GM23338 (cell line): ENCODE data around the gene DLG2. TPM values are rescaled to one million over a fixed set of nuclear protein-coding genes. Genes with fewer than 3 reads are reported as not detected.

Experiments
- ATAC-seq: fragments of 200-7000 bp; cut with Tn5 transposase; 3 replicates; pipeline ENCODE4 v1.9.1; 2020
- DNase-seq: peaks from one replicate; pipeline ENCODE4 v3.0.0-alpha.2; 2015; ENCODE audit warnings: low spot score
- H2AFZ ChIP-seq: fragments of 200-600 bp; sonication (generic); 2 replicates; pipeline ENCODE4 v1.8.0; 2016; ENCODE audit warnings: antibody characterized with exemption, mild to moderate bottlenecking, moderate library complexity
- H3F3A ChIP-seq: fragments of 200-600 bp; sonication (generic); replicated peaks from 2 replicates; pipeline ENCODE4 v1.8.0; 2017; ENCODE audit warnings: antibody characterized with exemption, mixed run types, low read depth
- H3K27ac ChIP-seq: fragments of 200-600 bp; sonication (generic); 2 replicates; pipeline ENCODE4 v1.6.1; 2016; ENCODE audit warnings: low read depth
- H3K27me3 ChIP-seq: fragments of 200-600 bp; sonication (generic); 2 replicates; pipeline ENCODE4 v1.8.0; 2016; ENCODE audit warnings: mild to moderate bottlenecking, mixed run types, moderate library complexity; ENCODE audit not compliant: insufficient read depth
- H3K36me3 ChIP-seq: fragments of 200-600 bp; sonication (generic); 2 replicates; pipeline ENCODE4 v1.8.0; 2016; ENCODE audit warnings: mild to moderate bottlenecking; ENCODE audit not compliant: insufficient read depth
- H3K4me1 ChIP-seq: fragments of 200-600 bp; sonication (generic); 2 replicates; pipeline ENCODE4 v1.8.0; 2016; ENCODE audit warnings: mild to moderate bottlenecking, moderate library complexity; ENCODE audit not compliant: insufficient read depth
- H3K4me2 ChIP-seq: fragments of 200-600 bp; sonication (generic); 2 replicates; pipeline ENCODE4 v1.7.1; 2017; ENCODE audit warnings: mixed run types
- H3K4me3 ChIP-seq: fragments of 200-600 bp; sonication (generic); 2 replicates; pipeline ENCODE4 v1.6.1; 2016; ENCODE audit warnings: mixed run types
- H3K79me2 ChIP-seq: fragments of 200-600 bp; sonication (generic); replicated peaks from 2 replicates; pipeline ENCODE4 v1.8.0; 2017; ENCODE audit warnings: mild to moderate bottlenecking; ENCODE audit not compliant: insufficient read depth
- H3K9me2 ChIP-seq: fragments of 200-600 bp; sonication (generic); 2 replicates; pipeline ENCODE4 v1.8.0; 2017; ENCODE audit not compliant: insufficient read depth
- H4K20me1 ChIP-seq: fragments of 200-600 bp; sonication (generic); replicated peaks from 2 replicates; pipeline ENCODE4 v1.8.0; 2017; ENCODE audit warnings: mild to moderate bottlenecking; ENCODE audit not compliant: insufficient read depth
- H3K27ac Mint-ChIP-seq: 2 replicates; pipeline ENCODE4 v1.8.0; 2020; ENCODE audit warnings: inconsistent platforms, mild to moderate bottlenecking, moderate library complexity, mixed read lengths
- H3K27me3 Mint-ChIP-seq: 3 replicates; pipeline ENCODE4 v1.8.0; 2022; ENCODE audit warnings: low read depth, mild to moderate bottlenecking, moderate library complexity, mixed read lengths, inconsistent platforms; ENCODE audit not compliant: insufficient read depth, poor library complexity
- H3K36me3 Mint-ChIP-seq: 3 replicates; pipeline ENCODE4 v1.8.0; 2021; ENCODE audit warnings: low read depth, mild to moderate bottlenecking, inconsistent platforms, moderate library complexity, mixed read lengths
- H3K4me1 Mint-ChIP-seq: 3 replicates; pipeline ENCODE4 v1.8.0; 2020; ENCODE audit warnings: mild to moderate bottlenecking, inconsistent platforms, mixed read lengths
- H3K4me3 Mint-ChIP-seq: 3 replicates; pipeline ENCODE4 v1.8.0; 2021; ENCODE audit warnings: moderate library complexity, mild to moderate bottlenecking, inconsistent platforms, mixed read lengths
- H3K9me3 Mint-ChIP-seq: 3 replicates; pipeline ENCODE4 v1.8.0; 2020; ENCODE audit warnings: moderate library complexity, mild to moderate bottlenecking, inconsistent platforms, mixed read lengths
- EZH2phosphoT487 ChIP-seq: fragments of 200-600 bp; sonication (generic); IDR thresholded peaks from one replicate; pipeline ENCODE4 v1.8.1; 2018; ENCODE audit warnings: antibody characterized with exemption; ENCODE audit not compliant: unreplicated experiment
- STAT1 ChIP-seq: IDR thresholded peaks from one replicate; pipeline ENCODE4 v1.6.1; 2016; ENCODE audit warnings: antibody characterized with exemption; ENCODE audit not compliant: unreplicated experiment
- ZNF114 ChIP-seq: fragments of 250-450 bp; sonication (Bioruptor Pico); IDR thresholded peaks from 2 replicates; pipeline ENCODE4 v1.5.0; 2020; ENCODE audit warnings: mild to moderate bottlenecking, moderate library complexity
- ZNF331 ChIP-seq: fragments of 250-450 bp; sonication (Bioruptor Pico); IDR thresholded peaks from 2 replicates; pipeline ENCODE4 v1.5.0; 2020; ENCODE audit warnings: low read depth, mild to moderate bottlenecking, moderate library complexity
- polyA plus RNA-seq: library from polyadenylated mRNA; unstranded; fragments of >200 nt; fragmentation: Nextera tagmentation; extraction: Ambion mirVana; gene quantifications from 2 replicates; pipeline ENCODE4 v1.2.1, GENCODE V29; 2016
- total RNA-seq: library from RNA; depleted of rRNA; stranded (reverse); fragments of >200 nt; shearing (Covaris generic); gene quantifications from 2 replicates; pipeline ENCODE4 v1.2.3, GENCODE V29; 2014
- TF ChIP-seq, protein P1 (sequence below): IDR thresholded peaks from 2 replicates; pipeline ENCODE4 v1.6.1; 2016; ENCODE audit warnings: antibody characterized with exemption

DLG2 gene
- total and polyA plus RNA-seq, 2 experiments from 2014 or later: 19.8 to 21.5 TPM

DNA sequence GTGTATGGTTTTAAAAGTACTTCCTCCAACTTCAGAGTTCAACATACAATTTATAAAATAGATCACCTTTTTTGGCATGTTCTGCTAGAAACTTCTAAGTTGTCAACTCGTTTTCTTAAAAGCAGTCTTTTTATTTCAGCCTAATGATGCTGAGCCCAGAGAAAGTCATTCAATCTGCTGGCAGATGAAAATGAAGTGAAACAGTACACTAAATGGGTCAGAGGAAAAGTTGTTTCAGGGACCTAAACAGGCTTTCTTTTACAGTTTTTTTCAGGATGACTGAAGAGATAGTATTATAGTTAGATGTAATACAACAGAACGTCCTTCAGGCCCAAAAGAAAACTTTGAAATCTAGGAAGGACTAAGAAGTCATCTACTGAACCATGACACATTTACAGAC lies 1498.3 kb downstream of the DLG2 start:
- no peaks in the 10 kb centered on the region for H3K36me3 ChIP-seq
- H3K9me2 ChIP-seq: no peaks in the 10 kb centered on the region
- no peaks in the 10 kb centered on the region for H3K27me3 ChIP-seq
- ATAC-seq: no peak
- no peak overlapping the region for H3K27ac Mint-ChIP-seq
- no peak for TF ChIP-seq ZNF114
- no peak for TF ChIP-seq STAT1
- H3K36me3 Mint-ChIP-seq: no peaks in the 10 kb centered on the region
- H4K20me1 ChIP-seq: no peaks in the 10 kb centered on the region
- no peak overlapping the region for H3K4me3 ChIP-seq
- no peak for DNase-seq
- H3K4me3 Mint-ChIP-seq: no peak overlapping the region
- peaks cover 3% of the 10 kb centered on the region; the same call in 2 of the 3 replicates for H3K4me1 Mint-ChIP-seq
- H3K9me3 Mint-ChIP-seq: no peaks in the 10 kb centered on the region
- H3K79me2 ChIP-seq: no peaks in the 10 kb centered on the region
- no peaks in the 10 kb centered on the region for H3F3A ChIP-seq
- H3K4me2 ChIP-seq: no peak overlapping the region
- H3K27ac ChIP-seq: no peak overlapping the region
- no peaks in the 10 kb centered on the region for H3K27me3 Mint-ChIP-seq
- no peak overlapping the region for H2AFZ ChIP-seq
- no peaks in the 10 kb centered on the region for H3K4me1 ChIP-seq

DNA sequence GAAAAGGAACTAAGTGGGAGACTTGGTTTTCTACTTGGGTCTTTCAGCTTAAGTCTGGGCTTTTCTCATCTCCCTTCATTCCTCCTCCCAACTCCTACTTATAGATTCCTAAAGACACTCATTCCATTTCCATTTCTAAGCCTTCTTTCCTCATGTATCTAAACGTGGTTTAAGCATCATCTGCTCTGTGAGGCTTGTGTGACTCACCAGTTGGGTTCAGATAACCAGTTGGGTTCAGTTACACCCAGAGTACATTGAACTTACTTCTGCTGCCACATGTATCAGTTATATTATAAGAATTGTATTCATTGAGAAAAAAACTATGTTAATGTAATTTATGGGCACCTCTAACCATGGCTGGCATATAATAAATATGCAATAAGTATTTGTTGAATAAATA lies 1509.8 kb downstream of the DLG2 start:
- ATAC-seq: no peak
- Mint-ChIP-seq H3K36me3 (no peaks in the 10 kb centered on the region), H3K27ac (no peak overlapping the region), H3K27me3 (no peaks in the 10 kb centered on the region), H3K4me3 (no peak overlapping the region), H3K4me1 (no peaks in the 10 kb centered on the region), H3K9me3 (no peaks in the 10 kb centered on the region)
- no peaks in the 10 kb centered on the region for H4K20me1 ChIP-seq
- H3K9me2 ChIP-seq: no peaks in the 10 kb centered on the region
- no peak overlapping the region for H2AFZ ChIP-seq
- no peak overlapping the region for H3K4me2 ChIP-seq
- TF ChIP-seq EZH2phosphoT487: no peak
- no peak overlapping the region for H3K4me3 ChIP-seq
- no peaks in the 10 kb centered on the region for H3K4me1 ChIP-seq
- H3K79me2 ChIP-seq: no peaks in the 10 kb centered on the region
- no peaks in the 10 kb centered on the region for H3F3A ChIP-seq
- H3K36me3 ChIP-seq: no peaks in the 10 kb centered on the region
- DNase-seq: no peak
- H3K27ac ChIP-seq: no peak overlapping the region
- no peaks in the 10 kb centered on the region for H3K27me3 ChIP-seq

DNA sequence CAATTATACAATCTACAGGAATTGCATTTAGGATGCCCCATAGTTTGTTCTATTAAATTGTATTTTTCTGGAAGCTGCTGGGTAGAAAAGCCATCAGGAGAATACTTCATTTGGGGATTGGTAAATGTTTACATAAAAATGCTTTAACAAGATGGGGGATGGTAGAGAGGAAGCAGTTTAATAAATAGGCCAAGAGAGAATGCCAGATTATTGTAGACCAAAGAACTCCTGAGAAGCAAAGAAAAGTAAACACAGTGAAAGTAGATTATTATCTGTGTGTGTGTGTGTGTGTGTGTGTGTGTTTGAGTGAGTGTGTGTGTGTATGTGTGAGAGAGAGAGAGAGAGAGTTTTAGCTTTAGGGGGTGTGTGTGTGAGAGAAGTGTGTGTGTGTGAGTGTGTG lies 1520.6 kb downstream of the DLG2 start:
- Histone ChIP-seq H3K79me2 (no peaks in the 10 kb centered on the region), H2AFZ (0 out of 2 replicates have a peak overlapping the region, but pooled peaks have one; percentile 61), H3K4me2 (no peak overlapping the region), H4K20me1 (no peaks in the 10 kb centered on the region), H3K9me2 (no peaks in the 10 kb centered on the region), H3F3A (no peaks in the 10 kb centered on the region), H3K4me3 (no peak overlapping the region), H3K4me1 (peaks cover 6% of the 10 kb centered on the region; the same call in 1 of the 2 replicates), H3K36me3 (no peaks in the 10 kb centered on the region), H3K27ac (no peak overlapping the region), H3K27me3 (no peaks in the 10 kb centered on the region)
- H3K4me3 Mint-ChIP-seq: no peak overlapping the region
- no peak overlapping the region for H3K27ac Mint-ChIP-seq
- no peaks in the 10 kb centered on the region for H3K27me3 Mint-ChIP-seq
- no peak for ATAC-seq
- H3K4me1 Mint-ChIP-seq: peaks cover 9% of the 10 kb centered on the region; the same call in 2 of the 3 replicates
- TF ChIP-seq STAT1 (no peak), ZNF331 (CRISPR knock-in tag) (no peak)
- TF ChIP-seq, protein P1, sequence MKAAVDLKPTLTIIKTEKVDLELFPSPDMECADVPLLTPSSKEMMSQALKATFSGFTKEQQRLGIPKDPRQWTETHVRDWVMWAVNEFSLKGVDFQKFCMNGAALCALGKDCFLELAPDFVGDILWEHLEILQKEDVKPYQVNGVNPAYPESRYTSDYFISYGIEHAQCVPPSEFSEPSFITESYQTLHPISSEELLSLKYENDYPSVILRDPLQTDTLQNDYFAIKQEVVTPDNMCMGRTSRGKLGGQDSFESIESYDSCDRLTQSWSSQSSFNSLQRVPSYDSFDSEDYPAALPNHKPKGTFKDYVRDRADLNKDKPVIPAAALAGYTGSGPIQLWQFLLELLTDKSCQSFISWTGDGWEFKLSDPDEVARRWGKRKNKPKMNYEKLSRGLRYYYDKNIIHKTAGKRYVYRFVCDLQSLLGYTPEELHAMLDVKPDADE: no peak
- H3K9me3 Mint-ChIP-seq: no peaks in the 10 kb centered on the region
- no peak for DNase-seq
- H3K36me3 Mint-ChIP-seq: no peaks in the 10 kb centered on the region
